OCI-LY7 (cell line): ENCODE measurements around the gene C8B.

Experiments used
- CTCF ChIP-seq: fragments of 200-600 bp; sonication (generic); conservative IDR thresholded peaks from 2 replicates; pipeline ENCODE4 v1.5.1; 2014; ENCODE audit warnings: mild to moderate bottlenecking, antibody characterized with exemption, low read length, moderate library complexity, mixed read lengths
- EZH2phosphoT487 ChIP-seq: fragments of 200-600 bp; sonication (generic); IDR thresholded peaks from 2 replicates; pipeline ENCODE4 v1.6.1; 2018; ENCODE audit warnings: low read depth, borderline replicate concordance, mild to moderate bottlenecking, mixed run types, antibody characterized with exemption, low read length, moderate library complexity, mixed read lengths

DNA sequence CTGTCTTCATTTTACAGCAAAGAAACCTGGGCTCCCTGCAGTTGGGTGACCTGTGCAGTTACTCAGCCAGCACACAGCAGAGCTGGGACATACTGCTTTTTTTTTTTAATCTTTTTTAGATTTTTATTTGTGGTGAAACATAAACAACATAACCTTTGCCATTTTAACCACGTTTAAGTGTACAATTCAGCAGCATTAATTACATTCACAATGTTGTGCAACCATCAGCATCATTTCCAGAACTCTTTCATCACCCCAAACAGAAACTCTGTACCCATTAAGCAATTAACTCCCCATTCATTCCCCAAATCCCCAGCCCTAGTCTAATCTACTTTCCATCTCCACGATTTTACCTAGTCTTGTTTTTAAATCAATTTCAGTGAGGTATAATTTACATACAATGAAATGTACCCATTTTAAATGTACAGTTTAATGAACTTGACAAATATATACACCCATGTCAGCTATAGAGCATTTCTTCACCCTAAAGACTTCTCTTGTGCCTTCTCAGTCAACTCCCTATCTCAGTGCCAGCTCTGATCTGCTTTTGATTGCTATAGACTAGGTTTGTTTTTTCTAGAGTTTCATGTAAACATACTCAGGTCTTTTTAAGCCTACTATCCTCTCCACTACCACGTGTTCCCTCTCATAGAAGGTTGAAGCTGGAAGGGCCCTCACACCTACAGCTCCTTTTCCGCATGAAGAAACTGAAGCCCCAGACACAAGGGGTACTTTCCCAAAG lies 37.8 kb upstream of the C8B start:
- no peak for TF ChIP-seq CTCF
- no peak for TF ChIP-seq EZH2phosphoT487
